OCI-LY7 (cell line): ENCODE measurements around the gene GSE1.

Source experiments
- EZH2phosphoT487 ChIP-seq: fragments of 200-600 bp; sonication (generic); IDR thresholded peaks from 2 replicates; pipeline ENCODE4 v1.6.1; 2018; ENCODE audit warnings: low read depth, borderline replicate concordance, mild to moderate bottlenecking, mixed run types, antibody characterized with exemption, low read length, moderate library complexity, mixed read lengths
- TF ChIP-seq, protein P1 (sequence below): fragments of 200-600 bp; sonication (generic); conservative IDR thresholded peaks from 2 replicates; pipeline ENCODE4 v1.5.1; 2014; ENCODE audit warnings: mild to moderate bottlenecking, antibody characterized with exemption, low read length, moderate library complexity, mixed read lengths

DNA sequence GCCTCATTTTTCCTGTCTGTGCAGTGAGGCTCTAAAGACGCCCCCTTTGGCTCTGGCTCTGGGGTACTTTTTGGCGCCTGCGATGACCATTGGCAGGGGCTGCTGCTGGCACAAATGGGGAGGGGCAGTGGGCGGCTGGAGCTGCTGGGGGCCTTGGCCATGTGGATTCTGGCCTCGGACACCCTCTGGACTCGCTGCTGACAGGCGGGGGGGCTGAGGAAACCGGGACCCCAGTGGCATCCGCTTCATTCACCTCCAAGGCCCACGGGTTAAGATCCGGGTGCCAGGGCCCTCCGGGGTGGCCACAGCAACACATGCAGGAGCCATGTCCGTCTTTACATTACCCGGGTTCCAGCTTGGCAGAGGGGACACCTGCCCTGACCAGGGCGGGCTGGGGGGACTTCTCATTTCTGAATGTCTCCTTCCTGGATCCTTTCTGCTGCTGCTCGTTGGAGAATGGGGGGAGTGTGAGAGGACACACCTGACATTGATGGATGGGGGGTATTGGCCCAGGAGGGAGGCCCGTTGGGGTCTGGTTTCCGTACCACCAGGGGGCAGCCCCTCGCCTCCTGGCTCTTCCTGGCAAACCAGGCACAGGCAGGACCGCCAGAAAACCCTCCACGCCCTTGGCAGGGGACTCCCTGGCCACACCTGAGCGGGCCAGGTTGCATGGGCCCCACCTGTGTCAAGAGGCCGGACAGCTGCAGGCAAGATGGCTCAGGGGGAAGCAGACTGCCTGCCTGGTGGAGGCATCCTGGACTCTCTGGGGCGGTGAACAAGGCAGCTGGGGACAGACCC is 21.8 kb downstream of the GSE1 start:
- TF ChIP-seq, protein P1, sequence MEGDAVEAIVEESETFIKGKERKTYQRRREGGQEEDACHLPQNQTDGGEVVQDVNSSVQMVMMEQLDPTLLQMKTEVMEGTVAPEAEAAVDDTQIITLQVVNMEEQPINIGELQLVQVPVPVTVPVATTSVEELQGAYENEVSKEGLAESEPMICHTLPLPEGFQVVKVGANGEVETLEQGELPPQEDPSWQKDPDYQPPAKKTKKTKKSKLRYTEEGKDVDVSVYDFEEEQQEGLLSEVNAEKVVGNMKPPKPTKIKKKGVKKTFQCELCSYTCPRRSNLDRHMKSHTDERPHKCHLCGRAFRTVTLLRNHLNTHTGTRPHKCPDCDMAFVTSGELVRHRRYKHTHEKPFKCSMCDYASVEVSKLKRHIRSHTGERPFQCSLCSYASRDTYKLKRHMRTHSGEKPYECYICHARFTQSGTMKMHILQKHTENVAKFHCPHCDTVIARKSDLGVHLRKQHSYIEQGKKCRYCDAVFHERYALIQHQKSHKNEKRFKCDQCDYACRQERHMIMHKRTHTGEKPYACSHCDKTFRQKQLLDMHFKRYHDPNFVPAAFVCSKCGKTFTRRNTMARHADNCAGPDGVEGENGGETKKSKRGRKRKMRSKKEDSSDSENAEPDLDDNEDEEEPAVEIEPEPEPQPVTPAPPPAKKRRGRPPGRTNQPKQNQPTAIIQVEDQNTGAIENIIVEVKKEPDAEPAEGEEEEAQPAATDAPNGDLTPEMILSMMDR = peak; percentile 66
- TF ChIP-seq EZH2phosphoT487 = no peak
